K562 (cell line): ENCODE data around the gene ABHD12. TPM values are rescaled to one million over a fixed set of nuclear protein-coding genes. Genes with fewer than 3 reads are reported as not detected.

Experiments used
- ATAC-seq: fragments of 200-7000 bp; cut with Tn5 transposase; 3 replicates; pipeline ENCODE4 v1.9.1; 2020; ENCODE audit warnings: moderate library complexity
- BruUV-seq: library from RNA; stranded (reverse); fragments of 400-500 nt; replicated peaks from 2 replicates; lab custom pipeline; 2021; lab: Mats Ljungman, UMichigan
- CTCF ChIA-PET: fragments of 300-600 bp; formaldehyde crosslinking; extraction: SDS; loops from one replicate; lab custom pipeline; 2021; ENCODE audit warnings: low intra/inter-chr PET ratio; lab: Yijun Ruan, JAX
- POLR2A ChIA-PET: fragments of 300-600, 350-650 bp; sonication (Branson Sonifier 250); formaldehyde crosslinking; extraction: SDS; loops from one replicate; lab custom pipeline; 2021; ENCODE audit warnings: antibody characterized with exemption, inconsistent platforms; lab: Yijun Ruan, JAX
- DNase-seq, 4 experiments: peaks; one replicate each; pipeline versions ENCODE4 v3.0.0 to v3.0.0-alpha.2; 2011 to 2018; ENCODE audit warnings: low spot score in 3 of 4, mixed read lengths in 3 of 4; ENCODE audit errors: extremely low read depth in 1 of 4
- FAIRE-seq: peaks from 2 replicates; lab custom pipeline; 2011; peaks lifted over from hg19 to GRCh38; lab: Jason Lieb, UNC
- H2AFZ ChIP-seq: 2 replicates; pipeline ENCODE4 v1.6.0; 2011; ENCODE audit warnings: low read depth, low read length, control low read depth, inconsistent platforms
- H3K27ac ChIP-seq: fragments of 200-600 bp; 3 replicates; pipeline ENCODE4 v1.8.0; 2011; ENCODE audit warnings: low read depth, mild to moderate bottlenecking, control low read depth, inconsistent platforms, low read length, moderate library complexity, mixed read lengths; ENCODE audit errors: extremely low read depth
- H3K27me3 ChIP-seq, 2 experiments: fragments of 300-600 bp in 1 of 2; 2 replicates in 1 of 2; 3 replicates in 1 of 2; pipeline versions ENCODE4 v1.6.0 to v1.8.0; 2011; ENCODE audit warnings: inconsistent platforms in 2 of 2, low read length in 2 of 2, mild to moderate bottlenecking in 1 of 2, mixed read lengths in 1 of 2, moderate library complexity in 1 of 2; ENCODE audit not compliant: control insufficient read depth in 2 of 2, insufficient read depth in 2 of 2
- H3K36me3 ChIP-seq: fragments of 300-600 bp; 3 replicates; pipeline ENCODE4 v1.8.0; 2011; ENCODE audit warnings: mild to moderate bottlenecking, low read length, inconsistent platforms; ENCODE audit not compliant: control insufficient read depth, insufficient read depth
- H3K4me1 ChIP-seq, 2 experiments: fragments of 200-600 bp in 1 of 2; replicated peaks in 1 of 2; 2 replicates in 1 of 2; 3 replicates in 1 of 2; pipeline versions ENCODE4 v1.5.1 to v1.8.0; 2011; ENCODE audit warnings: inconsistent platforms in 2 of 2, low read length in 2 of 2, mild to moderate bottlenecking in 1 of 2, mixed read lengths in 1 of 2, moderate library complexity in 1 of 2; ENCODE audit not compliant: control insufficient read depth in 2 of 2, insufficient read depth in 2 of 2
- H3K4me2 ChIP-seq: 2 replicates; pipeline ENCODE4 v1.6.1; 2011; ENCODE audit warnings: low read length, control low read depth, inconsistent platforms, mixed read lengths; ENCODE audit not compliant: insufficient read depth
- H3K4me3 ChIP-seq: fragments of 200-600 bp; sonication (generic), shearing (Covaris generic); 2 replicates; pipeline ENCODE4 v1.5.1; 2016; ENCODE audit warnings: control low read depth, inconsistent platforms
- H3K79me2 ChIP-seq: fragments of 200-600 bp; 3 replicates; pipeline ENCODE4 v1.8.0; 2011; ENCODE audit warnings: low read length, inconsistent platforms; ENCODE audit not compliant: control insufficient read depth, insufficient read depth
- H3K9ac ChIP-seq, 2 experiments: 2 replicates each; pipeline versions ENCODE4 v1.6.0 to v1.6.1; 2011; ENCODE audit warnings: low read depth in 2 of 2, low read length in 2 of 2, control low read depth in 1 of 2, inconsistent platforms in 1 of 2, mild to moderate bottlenecking in 1 of 2, mixed read lengths in 1 of 2; ENCODE audit not compliant: insufficient read depth in 1 of 2
- H3K9me1 ChIP-seq: one replicate; pipeline ENCODE4 v1.6.0; 2011; ENCODE audit warnings: inconsistent platforms, mild to moderate bottlenecking, low read length, moderate library complexity; ENCODE audit not compliant: control insufficient read depth, insufficient read depth
- H3K9me3 ChIP-seq: replicated peaks from 2 replicates; pipeline ENCODE4 v1.5.1; 2011; ENCODE audit warnings: low read depth, low read length, inconsistent platforms; ENCODE audit not compliant: control insufficient read depth, insufficient read depth
- H4K20me1 ChIP-seq: replicated peaks from 2 replicates; pipeline ENCODE4 v1.6.1; 2011; ENCODE audit warnings: low read length, inconsistent platforms, mixed read lengths; ENCODE audit not compliant: control insufficient read depth, insufficient read depth
- CAMTA2 ChIP-seq: fragments of 250-450 bp; sonication (Bioruptor Pico); conservative IDR thresholded peaks from 2 replicates; pipeline ENCODE4 v1.5.1; 2022
- ELF2 ChIP-seq: fragments of 250-450 bp; sonication (Bioruptor Pico); IDR thresholded peaks from 2 replicates; pipeline ENCODE4 v1.5.0; 2021; ENCODE audit warnings: mild to moderate bottlenecking
- ELK1 ChIP-seq: sonication (generic); formaldehyde crosslinking; IDR thresholded peaks from 2 replicates; pipeline ENCODE4 v1.8.1; 2022; ENCODE audit warnings: missing genetic modification reagents
- ETV1 ChIP-seq: fragments of 450-650 bp; conservative IDR thresholded peaks from 2 replicates; pipeline ENCODE4 v1.6.1; 2016; ENCODE audit warnings: missing genetic modification characterization, control low read depth, low read depth, missing compliant biosample characterization
- HMGN3 ChIP-seq: IDR thresholded peaks from 2 replicates; pipeline ENCODE4 v1.6.1; 2011; ENCODE audit warnings: borderline replicate concordance, low read depth, mild to moderate bottlenecking, mixed read lengths, low read length; ENCODE audit not compliant: insufficient read length; ENCODE audit errors: extremely low read depth
- MBD2 ChIP-seq: sonication (generic); IDR thresholded peaks from 2 replicates; pipeline ENCODE4 v1.6.1; 2016; ENCODE audit warnings: low read depth, borderline replicate concordance
- MIER1 ChIP-seq: fragments of 450-650 bp; IDR thresholded peaks from 2 replicates; pipeline ENCODE4 v1.6.1; 2016; ENCODE audit warnings: antibody characterized with exemption, mild to moderate bottlenecking, low read depth
- MITF ChIP-seq: IDR thresholded peaks from 2 replicates; pipeline ENCODE4 v1.6.1; 2014; ENCODE audit warnings: antibody characterized with exemption
- NFRKB ChIP-seq: fragments of 450-650 bp; IDR thresholded peaks from 2 replicates; pipeline ENCODE4 v1.6.1; 2016; ENCODE audit warnings: low read depth
- OTX1 ChIP-seq: fragments of 450-650 bp; formaldehyde crosslinking; IDR thresholded peaks from 2 replicates; pipeline ENCODE4 v1.4.0; 2022; ENCODE audit warnings: mild to moderate bottlenecking
- SMARCA4 ChIP-seq: fragments of 450-650 bp; IDR thresholded peaks from 2 replicates; pipeline ENCODE4 v1.6.1; 2016
- SRSF1 ChIP-seq: fragments of 200-400 bp; formaldehyde crosslinking; IDR thresholded peaks from 2 replicates; pipeline ENCODE4 v1.6.1; 2017; ENCODE audit warnings: mild to moderate bottlenecking, low read depth, low read length, moderate library complexity
- THRAP3 ChIP-seq: fragments of 450-650 bp; IDR thresholded peaks from 2 replicates; pipeline ENCODE4 v1.6.1; 2016; ENCODE audit warnings: mild to moderate bottlenecking, inconsistent platforms, borderline replicate concordance
- ZBTB12 ChIP-seq: fragments of 250-450 bp; sonication (Bioruptor Pico); IDR thresholded peaks from 2 replicates; pipeline ENCODE4 v1.4.0; 2020
- ZBTB8A ChIP-seq: fragments of 450-650 bp; IDR thresholded peaks from 2 replicates; pipeline ENCODE4 v1.6.1; 2018; ENCODE audit warnings: mild to moderate bottlenecking, moderate library complexity; ENCODE audit not compliant: partially characterized antibody
- ZNF175 ChIP-seq: fragments of 200-800 bp; sonication (Bioruptor generic); IDR thresholded peaks from 2 replicates; pipeline ENCODE4 v1.6.1; 2016; ENCODE audit warnings: low read depth, mild to moderate bottlenecking, missing genetic modification characterization, missing compliant biosample characterization
- WGBS: fragments of 100-300 bp; shearing (Covaris generic); methylation state at CpG from one replicate; pipeline ENCODE4 v1.1.6; 2016; ENCODE audit warnings: low coverage, mixed read lengths; ENCODE audit not compliant: insufficient coverage; ENCODE audit errors: missing lambda C conversion rate; 5-methylcytosine and 5-hydroxymethylcytosine counted together
- in situ Hi-C: fragments of 300-500 bp; cut with MboI; formaldehyde crosslinking; loops from 4 replicates; pipeline ENCODE4 v1.15.0; 2018; ENCODE audit warnings: inconsistent platforms, mixed read lengths
- intact Hi-C: fragments of 100-400 bp; cut with micrococcal nuclease; formaldehyde crosslinking; loops from 2 replicates; pipeline ENCODE4 v1.14.2; 2022
- polyA plus RNA-seq, 8 experiments: library from polyadenylated mRNA; depleted of rRNA in 4 of 8; stranded (reverse) in 5 of 8; unstranded in 3 of 8; fragments of >200 nt; fragmentation: Nextera tagmentation in 2 of 8; fragmentation: Illumina TruSeq in 1 of 8; extraction: Ambion mirVana in 2 of 8; extraction: Trizol in 1 of 8; gene quantifications; 2 replicates each; pipeline versions ENCODE4 v1.2.1 to v1.2.3, GENCODE V29; 2011 to 2014; ENCODE audit warnings: inconsistent platforms in 1 of 8, missing spikeins in 1 of 8
- total RNA-seq, 7 experiments: library from RNA; depleted of rRNA in 6 of 7; stranded (reverse); fragments of >200 nt in 6 of 7; fragmentation: Illumina TruSeq in 2 of 7; extraction: Trizol in 2 of 7; gene quantifications; 2 replicates each; pipeline versions ENCODE4 v1.2.1 to v1.2.3, GENCODE V29; 2011 to 2021; ENCODE audit warnings: low replicate concordance in 1 of 7

Gene ABHD12
- total and polyA plus RNA-seq, 9 of the 15 experiments (the other 6 are each of a cell fraction or from before 2014, with no cell fraction given) = 0.65 to 15.6 (median 9.1) TPM

- TF ChIP-seq THRAP3 = no peak
- TF ChIP-seq, all 486 proteins: peak for 0
Measured at GRCh38 chr20:25378884-25379733, 11.5 kb downstream of the ABHD12 start (continued).

GRCh38 chr20:25378189-25378883 is 12.3 kb downstream of the ABHD12 start:
- peaks cover 4% of the 10 kb centered on the region; the same call in 1 of the 2 replicates for H4K20me1 ChIP-seq
- peaks cover 6% of the 10 kb centered on the region; the same call in 2 of the 3 replicates for H3K36me3 ChIP-seq
- TF ChIP-seq ELK1 (no peak), HMGN3 (no peak), SRSF1 (no peak), MITF (no peak), ZNF175 (no peak), MIER1 (no peak), OTX1 (CRISPR knock-in tag) (no peak), NFRKB (no peak), CAMTA2 (CRISPR knock-in tag) (no peak), SMARCA4 (no peak), MBD2 (no peak), ZBTB12 (no peak), ELF2 (CRISPR knock-in tag) (no peak), ETV1 (no peak), ZBTB8A (no peak)
- ChIA-PET CTCF (interaction anchor here (0.5 kb wide), 1 partner anchor 14 kb away, joined by 4 read pairs; no protein-coding TSS in a partner anchor), POLR2A (no interaction called here)
- no peak overlapping the region for H3K27ac ChIP-seq
- DNase-seq = no peak
- BruUV-seq = no TSS peak
- intact Hi-C loops (no loop called here), in situ Hi-C loops (no loop called here)
- no peak overlapping the region for H2AFZ ChIP-seq
- WGBS = 93% methylated on average over 4 of the region's 5 CpGs
- no peaks in the 10 kb centered on the region; a peak in 1 of 5 replicates for H3K27me3 ChIP-seq
- no peak overlapping the region for H3K4me3 ChIP-seq
- FAIRE-seq = no peak
- peaks cover 0 to 5% of the 10 kb centered on the region in 2 experiments; a peak in 3 of 5 replicates for H3K4me1 ChIP-seq
- H3K9me1 ChIP-seq = no peaks in the 10 kb centered on the region
- H3K9me3 ChIP-seq = no peaks in the 10 kb centered on the region
- H3K79me2 ChIP-seq = peaks cover 37% of the 10 kb centered on the region
- no peak for ATAC-seq
- H3K9ac ChIP-seq = no peak overlapping the region
- no peak overlapping the region for H3K4me2 ChIP-seq
